GM12878 (cell line): ENCODE measurements around the gene KBTBD13.
A peak's percentile ranks its signal among the peaks of the same experiment; 100 is the strongest.

ENCODE experiments used
- PAX5 ChIP-seq: IDR thresholded peaks from 2 replicates; pipeline ENCODE4 v1.6.1; 2011; ENCODE audit warnings: low read depth, low read length, borderline replicate concordance
- POLR2AphosphoS5 ChIP-seq: IDR thresholded peaks from 2 replicates; pipeline ENCODE4 v1.6.1; 2011; ENCODE audit warnings: mild to moderate bottlenecking, low read length, inconsistent platforms
- RBBP5 ChIP-seq: fragments of 200-600 bp; sonication (generic); conservative IDR thresholded peaks from 2 replicates; pipeline ENCODE4 v1.6.1; 2016
- TARDBP ChIP-seq: IDR thresholded peaks from 2 replicates; pipeline ENCODE4 v1.6.1; 2016; ENCODE audit warnings: borderline replicate concordance
- ZBED1 ChIP-seq: IDR thresholded peaks from 2 replicates; pipeline ENCODE4 v1.6.1; 2016; ENCODE audit warnings: borderline replicate concordance

GRCh38 chr15:65028921-65029735 lies 47.4 kb upstream of the KBTBD13 start, which contains the start of gene MTFMT:
- TF ChIP-seq ZBED1 (no peak), PAX5 (0 out of 2 replicates have a peak, but pooled peaks have one; percentile 17), RBBP5 (no peak), TARDBP (no peak), POLR2AphosphoS5 (peak; percentile 86)
